GM18907 (cell line): ENCODE results near the gene PFDN5.
"Not testable (repeated sequence)": the region's sequence is repeated elsewhere in the genome, so short reads cannot be mapped to it uniquely, and the experiment has no call there.

Experiments used
- ATAC-seq: cut with Tn5 transposase; IDR thresholded peaks from one replicate; pipeline ENCODE4 v1.9.1; 2021; ENCODE audit warnings: mild to moderate bottlenecking, moderate library complexity; ENCODE audit not compliant: unreplicated experiment

The PFDN5 gene

DNA sequence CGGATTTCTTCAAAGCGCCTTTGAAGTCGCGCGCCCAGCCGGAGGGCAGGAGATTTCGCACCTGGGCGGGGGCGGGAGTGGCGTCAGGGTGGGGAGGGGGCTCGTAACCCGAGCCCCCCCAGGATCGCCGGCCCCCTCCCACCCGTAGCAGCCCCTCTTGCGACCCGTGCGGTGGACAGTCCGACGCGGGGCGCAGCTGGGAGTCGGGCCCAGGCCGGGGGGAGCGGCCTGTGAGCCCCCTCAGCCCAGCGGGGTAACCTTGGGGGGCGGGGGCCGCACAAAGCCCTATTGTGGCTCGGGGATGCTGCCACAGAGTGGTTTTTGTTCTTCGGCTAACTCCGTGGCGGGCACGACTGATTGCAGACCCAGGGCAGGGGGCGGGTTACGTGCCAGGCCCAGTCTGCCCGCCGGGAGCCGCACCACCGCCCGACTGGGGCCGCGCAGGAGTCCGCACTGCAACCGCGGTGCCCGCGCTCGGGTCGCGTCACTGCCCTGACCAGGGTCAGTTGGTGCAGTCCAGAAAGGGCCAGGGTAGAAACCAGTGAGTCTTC lies 30.2 kb downstream of the PFDN5 start:
- no peak for ATAC-seq

DNA sequence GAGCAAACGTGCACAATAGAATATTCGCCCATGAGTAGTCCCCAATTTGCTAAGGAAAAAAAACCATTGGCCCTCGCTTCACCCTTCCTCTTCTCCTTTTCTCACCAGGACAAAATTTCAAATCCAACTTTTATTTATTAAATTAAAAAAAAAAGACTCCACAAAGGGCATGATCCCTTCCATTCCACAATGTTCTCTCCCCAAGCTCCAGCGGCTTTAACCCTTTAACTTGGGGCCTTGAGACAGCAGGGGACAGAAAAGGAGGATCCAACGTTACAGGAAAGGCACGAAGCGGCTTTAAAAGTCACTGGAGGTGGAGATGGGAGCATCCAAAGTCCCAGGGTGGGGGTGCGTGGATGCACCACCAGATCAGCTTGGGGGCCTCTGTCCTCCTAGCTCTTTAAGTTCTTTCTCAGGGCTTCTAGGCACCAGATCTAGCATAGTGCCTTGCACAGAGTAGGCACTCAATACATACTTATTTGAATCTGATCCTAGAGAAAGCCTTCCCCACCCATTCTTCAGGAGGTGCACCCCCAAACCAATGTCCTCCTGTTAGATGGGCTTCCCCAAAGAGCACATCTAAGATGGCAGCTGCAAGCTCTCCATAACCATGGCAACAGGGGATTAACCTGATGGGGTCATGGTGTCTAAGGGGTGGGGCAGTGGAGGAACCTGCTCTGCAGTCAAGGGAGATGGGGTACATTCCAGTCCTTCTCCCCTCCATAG lies 31.3 kb downstream of the PFDN5 start:
- ATAC-seq, result no peak

DNA sequence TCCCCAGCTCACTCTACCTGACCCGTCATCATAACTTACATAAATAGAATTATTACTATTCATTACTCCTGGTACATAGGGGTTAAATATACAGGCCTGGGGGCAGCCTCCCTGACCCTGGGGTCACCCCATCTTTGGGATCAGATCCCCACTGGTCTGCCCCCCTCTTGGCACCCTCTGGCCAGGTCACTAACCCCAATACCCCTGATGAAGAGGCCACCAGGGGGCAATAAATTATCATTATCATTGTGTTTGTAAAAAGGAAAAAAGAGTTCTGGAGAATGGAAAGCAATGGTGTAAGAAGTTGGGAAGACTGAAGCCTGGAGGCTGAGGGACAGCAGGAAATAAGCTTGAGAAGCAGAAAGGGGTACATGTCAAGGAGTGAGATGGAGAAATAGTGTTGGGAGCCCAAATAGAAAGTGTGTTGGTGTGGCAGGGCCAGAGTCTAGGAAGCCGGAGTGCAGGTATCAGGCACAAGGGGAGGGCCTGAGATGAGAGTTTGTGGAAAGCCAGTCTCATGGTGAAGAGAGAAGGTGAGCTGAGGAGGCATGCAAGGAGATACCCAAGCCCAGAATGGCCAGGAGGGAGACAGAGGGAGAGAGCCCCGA lies 32.2 kb downstream of the PFDN5 start:
- ATAC-seq, result no peak

DNA sequence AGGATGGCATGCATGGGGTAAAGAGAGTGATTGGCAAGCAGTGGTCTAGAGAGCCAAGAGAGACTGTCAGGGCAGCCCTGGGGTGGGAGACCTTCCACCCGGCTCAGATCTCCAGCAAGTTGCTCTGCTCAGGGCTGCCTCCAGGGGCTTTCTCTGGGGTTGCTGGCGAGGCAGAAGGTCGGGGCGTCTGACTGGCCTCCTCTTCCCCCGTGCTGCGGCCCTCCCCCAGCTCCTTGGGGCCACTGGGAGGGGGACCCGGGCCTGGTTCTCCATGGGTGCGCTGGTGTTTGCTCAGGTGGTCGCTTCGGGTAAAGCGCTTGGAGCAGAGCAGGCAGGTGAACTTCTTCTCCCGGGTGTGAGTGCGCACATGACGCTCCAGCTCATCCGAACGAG lies 32.7 kb downstream of the PFDN5 start:
- no peak for ATAC-seq

DNA sequence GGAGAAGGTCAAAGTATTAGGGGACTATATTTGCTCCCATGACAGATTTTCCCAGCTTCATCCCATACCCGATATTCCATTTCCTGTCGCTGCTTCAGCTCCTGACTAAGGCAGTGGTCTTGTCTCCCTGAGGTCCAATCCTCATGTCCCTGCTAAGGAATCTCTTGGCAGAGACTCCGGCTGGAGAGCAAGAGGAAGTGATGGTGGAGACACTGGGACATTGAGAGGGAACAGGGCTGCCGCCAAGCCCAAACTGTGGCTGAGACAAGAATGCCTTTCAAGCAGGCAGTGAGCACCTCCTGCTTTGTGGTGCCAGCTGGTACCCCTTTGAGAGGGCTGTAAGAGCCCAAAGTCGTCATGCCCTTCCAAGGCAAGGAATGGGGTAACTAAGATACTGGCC lies 35.3 kb downstream of the PFDN5 start:
- no peak for ATAC-seq

DNA sequence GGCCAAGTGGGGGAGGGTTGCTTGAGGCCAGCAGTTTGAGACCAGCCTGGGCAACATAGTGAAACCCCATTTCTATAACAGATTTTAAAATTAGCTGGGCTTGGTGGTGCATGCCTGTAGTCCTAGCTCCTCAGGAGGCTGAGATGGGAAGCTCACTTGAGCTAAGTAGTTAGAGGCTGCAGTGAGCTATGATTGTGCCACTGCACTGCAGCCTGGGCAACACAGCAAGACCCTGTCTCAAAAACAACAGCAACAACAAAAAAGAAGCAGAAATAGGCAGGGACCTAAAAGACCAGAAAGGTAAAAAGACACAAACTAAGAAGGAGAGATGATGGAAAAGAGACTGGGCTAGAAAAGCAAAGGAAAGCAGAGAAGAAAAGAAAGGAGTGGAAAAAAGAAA lies 37.0 kb downstream of the PFDN5 start:
- not testable (repeated sequence) for ATAC-seq

DNA sequence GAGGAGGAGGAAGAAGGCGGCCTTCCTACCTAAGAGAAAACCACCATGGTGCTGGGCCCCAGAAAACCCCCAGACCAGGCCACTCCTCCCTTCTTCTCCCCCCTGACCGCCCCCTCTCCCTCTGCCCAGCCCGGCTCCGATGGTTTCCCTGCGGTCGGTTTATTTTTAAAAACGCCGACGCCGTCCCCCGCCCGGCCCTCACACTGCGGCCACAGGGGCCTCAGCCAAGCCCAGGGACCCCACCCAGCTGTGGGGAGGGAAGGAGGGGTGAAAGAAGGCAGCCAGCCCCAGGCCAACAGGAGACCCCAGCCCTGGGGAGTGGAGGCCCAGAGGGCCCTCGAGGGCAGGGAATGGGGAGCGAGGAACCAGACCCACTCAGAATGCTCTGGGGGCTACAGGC lies 37.4 kb downstream of the PFDN5 start:
- ATAC-seq, result no peak

DNA sequence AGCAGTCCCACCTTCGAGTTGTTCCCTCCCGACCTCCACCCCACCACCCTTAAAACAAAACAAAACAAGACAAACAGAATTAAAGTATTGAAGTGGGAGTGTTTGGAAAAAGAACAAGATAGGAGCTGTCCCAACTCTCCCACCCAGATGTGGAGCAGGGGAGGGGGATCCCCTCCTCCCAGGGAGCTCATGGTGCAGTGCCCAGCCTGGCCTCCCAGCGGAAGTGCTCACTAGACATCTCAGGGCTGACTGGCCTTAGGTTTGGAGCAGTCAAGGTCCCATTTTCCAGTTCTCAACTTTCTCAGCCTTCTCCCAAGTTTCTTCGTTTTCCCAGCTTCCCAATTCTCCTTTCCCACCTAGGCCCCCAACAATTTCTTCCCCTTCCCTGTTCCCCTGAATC lies 37.9 kb downstream of the PFDN5 start:
- ATAC-seq, result no peak

DNA sequence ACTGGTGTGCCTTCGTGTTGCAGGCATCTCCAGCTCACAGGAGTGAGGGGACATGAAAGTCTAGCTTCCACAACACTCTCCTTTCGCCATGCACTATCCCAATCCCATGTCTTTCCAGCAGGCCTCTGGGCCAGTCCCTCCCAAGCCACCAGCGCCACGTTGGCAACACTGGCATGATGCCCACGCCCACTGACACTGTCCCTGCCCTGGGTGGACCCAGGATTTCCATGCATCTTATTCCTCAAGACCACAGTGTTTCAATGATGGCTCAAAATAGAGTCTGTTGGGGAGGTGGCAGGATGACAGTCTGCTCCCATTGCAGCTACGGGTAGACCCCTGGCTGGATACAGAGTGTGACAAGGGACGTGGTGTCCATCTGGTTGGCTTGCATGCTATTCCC lies 38.5 kb downstream of the PFDN5 start:
- ATAC-seq, result no peak

DNA sequence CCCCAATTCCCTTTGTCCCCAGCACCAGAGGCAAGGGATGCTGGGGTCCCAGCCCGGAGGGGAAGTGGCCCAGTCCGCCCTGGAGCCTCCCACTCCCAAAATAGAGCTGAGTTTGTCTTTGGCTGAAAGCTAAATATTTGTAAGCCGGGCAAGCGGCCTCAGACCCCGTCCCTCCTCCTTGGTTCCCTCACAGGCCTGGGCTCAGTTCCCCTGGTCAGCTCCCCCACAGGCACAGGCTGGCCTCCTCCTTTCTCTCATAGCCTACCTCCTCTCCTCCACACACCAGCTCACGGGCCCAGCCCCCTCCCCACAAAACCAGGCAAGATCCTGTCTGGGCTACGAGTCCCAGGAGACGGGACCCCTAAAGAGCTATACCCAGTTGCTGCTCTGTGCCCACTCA lies 39.5 kb downstream of the PFDN5 start:
- ATAC-seq, result no peak

DNA sequence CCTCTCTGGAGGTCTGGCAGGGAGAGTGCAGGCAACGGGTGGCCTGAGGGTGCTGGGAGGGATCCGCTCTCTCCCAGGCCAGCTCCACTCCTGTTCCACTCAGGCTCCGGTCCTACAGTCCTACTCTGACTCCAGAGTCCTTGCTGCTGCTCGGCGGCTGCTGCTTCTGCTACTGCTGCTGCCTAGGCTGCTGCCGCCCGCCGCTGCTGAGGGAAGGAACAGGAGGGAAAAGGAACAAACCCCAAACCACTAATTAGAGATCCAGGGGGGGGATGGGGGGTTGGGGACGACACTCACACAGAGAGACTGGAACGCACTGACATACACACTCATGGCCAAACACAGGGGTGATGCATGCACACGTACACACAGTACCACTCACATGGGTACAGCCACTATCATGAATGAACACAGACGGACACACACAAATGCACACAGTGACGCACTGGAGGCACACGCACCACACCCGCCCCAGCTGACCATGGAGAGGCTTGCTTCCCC lies 40.9 kb downstream of the PFDN5 start, which contains the start of gene SP7:
SP7 (minus strand) TSS at position 174 of the 501 bp plus-strand sequence. CDS start 708 bp downstream, outside the sequence.
- no peak for ATAC-seq

DNA sequence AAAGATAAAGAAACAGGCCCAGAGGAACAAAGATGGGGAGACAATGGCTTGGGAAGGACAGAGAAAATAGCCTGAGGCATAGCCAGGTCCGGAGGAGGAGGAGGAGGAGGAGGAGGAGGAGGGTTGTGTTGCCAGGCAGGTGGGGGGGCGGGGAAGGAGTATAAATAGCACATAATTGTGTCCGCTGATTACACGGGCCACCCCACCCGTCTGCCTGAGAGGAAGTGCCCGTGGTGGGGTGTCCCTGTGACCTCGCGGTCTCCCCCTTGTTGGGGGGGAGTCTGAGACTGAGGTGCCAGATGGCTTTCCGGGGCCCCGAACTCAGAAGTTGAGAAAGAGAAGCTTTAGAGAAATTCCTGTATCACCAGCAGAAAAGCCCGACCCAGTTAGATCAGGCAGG lies 42.7 kb downstream of the PFDN5 start:
- no peak for ATAC-seq

DNA sequence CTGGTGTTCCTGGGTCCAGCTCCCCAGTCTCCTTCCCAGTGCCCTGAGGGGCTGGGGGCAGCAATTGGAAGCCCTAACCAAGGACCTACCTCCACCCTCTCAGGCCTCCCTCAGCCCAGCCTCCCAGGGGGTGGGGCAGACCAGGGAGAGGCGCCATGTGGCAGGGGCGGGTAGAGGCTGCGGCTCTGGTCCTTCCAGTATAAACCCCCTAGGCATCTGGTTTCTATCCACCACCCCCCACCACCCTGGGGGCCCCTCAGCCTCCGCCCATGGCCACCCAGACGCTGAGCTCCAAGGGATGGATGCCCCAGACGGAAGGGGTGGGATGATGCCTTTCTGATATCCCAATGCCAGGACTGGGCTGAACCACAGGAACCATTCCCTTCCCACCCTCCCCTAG lies 43.6 kb downstream of the PFDN5 start:
- ATAC-seq, result no peak

DNA sequence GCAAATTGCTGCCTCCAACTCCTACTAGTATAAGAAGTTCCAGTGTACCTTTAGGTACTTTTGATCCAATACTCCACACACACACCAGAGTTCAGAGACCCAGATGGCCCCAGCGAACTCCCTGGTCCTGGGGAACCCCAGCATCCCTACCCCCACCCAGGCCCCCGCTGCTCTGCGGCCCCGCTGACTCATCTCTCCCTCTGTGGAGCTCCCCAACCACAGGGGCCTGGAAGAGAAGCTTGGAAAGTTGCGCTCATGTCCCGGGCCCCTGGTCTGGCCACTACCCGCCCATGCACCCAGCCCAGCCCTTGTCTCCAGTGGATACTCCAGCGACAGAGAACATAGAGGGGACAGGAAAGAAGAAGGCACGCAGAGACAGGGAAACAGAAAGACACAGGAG lies 45.1 kb downstream of the PFDN5 start:
- no peak for ATAC-seq

DNA sequence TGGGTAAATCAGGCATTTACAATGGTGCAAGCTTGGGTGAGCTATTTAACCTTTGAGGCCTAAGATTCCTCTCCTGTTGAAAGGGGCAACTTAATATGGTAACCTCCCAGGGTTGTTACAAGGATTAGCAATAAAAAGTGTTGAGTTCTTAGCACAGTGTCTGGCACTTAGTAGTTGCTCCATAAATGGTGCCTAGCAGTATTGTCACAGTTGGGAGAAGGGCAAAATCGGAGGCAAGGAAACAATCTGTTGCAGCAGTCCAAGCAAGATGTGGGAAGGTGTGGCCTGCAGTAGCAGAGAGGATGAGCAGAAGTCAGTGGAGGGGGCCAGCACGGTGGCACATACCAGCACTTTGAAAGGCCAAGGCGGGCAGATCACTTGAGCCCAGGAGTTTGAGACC lies 48.1 kb downstream of the PFDN5 start:
- no peak for ATAC-seq

DNA sequence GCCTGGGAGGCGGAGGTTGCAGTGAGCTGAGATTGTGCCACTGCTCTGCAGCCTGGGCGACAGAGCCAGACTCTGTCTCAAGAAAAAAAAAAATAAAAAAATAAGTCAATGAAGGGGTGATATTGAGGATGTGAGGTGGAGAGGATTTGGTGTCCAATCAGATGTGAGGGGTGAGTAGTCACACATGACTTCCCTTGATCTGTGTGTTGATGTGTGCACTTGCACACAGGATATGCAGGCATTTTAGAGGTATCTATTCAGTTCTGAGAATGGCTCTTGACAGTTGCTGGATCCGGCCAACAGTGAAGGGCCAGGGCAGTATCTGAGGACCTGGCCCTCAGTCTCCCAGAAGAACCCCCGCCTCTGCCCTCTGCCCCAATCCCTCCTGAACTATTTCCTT lies 48.6 kb downstream of the PFDN5 start:
- ATAC-seq, result no peak

DNA sequence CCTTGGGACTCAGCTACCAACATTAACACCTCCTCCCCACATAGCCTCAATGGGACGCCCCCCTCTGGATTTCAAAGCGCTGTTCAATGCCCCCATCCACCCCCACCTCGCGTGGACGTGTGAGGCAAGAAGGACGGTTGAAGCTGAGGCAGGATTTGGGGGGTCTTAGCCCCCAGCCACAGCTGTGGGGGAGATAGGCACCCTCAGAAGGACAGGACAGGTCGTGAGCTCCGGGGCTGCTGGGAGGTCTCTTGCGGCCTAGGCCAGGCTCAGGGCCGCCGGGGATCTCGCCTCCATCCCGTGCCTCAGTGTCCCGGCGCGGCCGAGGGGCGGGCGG lies 49.1 kb downstream of the PFDN5 start:
- ATAC-seq, result no peak

DNA sequence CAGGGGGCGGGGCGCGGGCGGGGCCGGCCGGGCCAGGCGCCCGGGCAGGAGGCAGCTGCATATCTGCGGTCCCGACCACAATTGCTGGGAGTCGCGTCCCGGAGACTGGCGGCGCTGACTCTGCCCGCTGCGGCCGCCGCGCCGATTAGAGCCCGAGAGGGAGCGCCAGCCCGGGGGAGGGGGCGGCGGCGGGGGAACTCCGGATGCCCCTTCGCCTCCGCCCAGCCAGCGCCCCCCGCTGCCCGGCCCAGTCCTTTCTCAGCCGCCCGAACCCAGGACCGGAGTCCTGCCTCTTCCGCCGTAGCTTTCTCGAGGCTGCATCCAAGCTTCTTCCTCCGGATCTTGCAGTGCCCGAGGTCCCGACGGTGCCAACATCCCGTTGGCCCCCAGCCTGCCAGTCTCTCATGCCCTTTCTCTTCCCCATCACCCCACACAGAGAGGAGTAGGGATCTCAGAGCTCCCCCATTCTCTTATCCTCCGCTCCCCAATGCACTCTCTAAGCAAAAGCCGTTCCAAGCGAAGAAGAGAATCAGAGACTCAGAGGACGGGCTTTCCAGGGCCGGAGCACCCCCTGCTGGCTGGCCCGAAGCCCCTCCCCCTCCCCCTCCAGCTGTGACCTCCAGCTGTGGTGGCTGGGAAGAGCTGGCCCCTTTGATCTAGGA lies 49.6 kb downstream of the PFDN5 start:
- ATAC-seq, result no peak

DNA sequence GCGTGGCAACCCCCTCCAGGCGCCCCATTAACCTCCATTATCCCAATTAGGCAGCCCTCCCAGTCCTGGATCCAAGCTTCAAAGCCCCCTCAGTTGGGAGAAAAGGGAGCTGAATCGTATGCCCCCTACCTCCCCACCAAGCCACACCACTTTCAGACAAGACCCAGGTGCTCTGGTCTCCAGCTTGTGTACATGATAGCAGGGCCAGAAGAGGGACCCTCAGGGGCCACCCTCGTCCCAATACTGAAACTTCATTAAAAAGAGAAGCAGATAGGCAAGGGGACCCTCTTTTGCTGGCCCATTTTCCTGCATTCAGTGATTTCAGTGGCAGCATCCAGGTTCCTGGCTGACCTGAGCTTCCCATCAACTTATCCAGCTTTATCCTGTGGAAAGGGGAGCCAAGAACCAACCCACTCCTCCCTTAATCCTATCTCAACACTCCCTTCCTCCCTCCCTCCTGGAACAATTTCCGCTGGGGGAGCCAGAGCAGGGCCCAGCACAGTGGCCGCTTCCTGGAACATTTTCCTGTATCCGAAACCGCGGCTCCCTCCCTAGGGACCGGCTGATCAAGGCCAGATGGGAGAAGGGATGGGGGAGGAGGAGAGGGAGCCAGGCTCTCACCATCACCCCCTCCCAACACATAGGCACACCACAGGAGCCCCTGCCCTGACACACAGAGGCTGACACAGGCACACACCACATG lies 50.3 kb downstream of the PFDN5 start:
- no peak for ATAC-seq

DNA sequence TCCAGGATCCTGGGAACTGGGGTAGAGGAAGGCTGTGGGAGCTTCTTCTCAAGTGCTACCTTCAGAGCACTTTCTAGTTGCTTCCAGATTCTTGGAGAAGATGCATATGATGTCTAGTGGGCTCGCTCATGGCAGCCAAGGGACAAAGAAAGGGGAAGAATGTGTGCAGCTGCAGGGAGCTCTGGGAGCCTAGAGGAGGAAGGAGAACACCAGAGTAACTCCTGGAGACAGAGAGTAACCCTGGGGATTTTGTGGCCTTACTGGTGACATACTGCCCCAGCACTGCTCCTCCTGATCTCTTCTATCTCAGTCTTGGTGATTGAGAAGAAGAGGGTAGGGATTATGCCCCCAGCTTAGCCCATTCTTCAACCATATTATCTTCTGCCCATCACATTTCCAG lies 51.1 kb downstream of the PFDN5 start:
- no peak for ATAC-seq

DNA sequence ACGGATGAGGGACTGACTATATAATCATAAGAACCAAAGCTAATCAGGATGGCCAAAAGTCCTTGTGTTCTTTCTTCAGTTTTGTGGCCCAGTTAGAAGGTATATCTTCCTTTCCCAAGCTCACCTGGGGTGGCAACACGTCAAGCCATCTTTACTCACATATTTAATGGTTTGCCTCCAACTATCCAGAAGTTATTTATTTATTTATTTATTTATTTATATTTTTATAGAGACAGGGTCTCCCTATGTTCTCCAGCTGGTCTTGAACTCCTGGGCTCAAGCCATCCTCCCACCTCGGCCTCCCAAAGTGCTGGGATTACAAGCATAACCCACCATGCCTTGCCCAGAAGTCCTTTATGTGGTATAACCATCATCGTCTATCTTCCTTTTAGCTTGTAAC lies 52.6 kb downstream of the PFDN5 start:
- ATAC-seq, result no peak
